Iris pigment epithelial cell (primary cell): ENCODE results near the gene GRK5.
"Not testable (repeated sequence)": the region's sequence is repeated elsewhere in the genome, so short reads cannot be mapped to it uniquely, and the experiment has no call there.

ENCODE experiments used
- DNase-seq: peaks from one replicate; pipeline ENCODE4 v3.0.0-alpha.2; 2011; ENCODE audit warnings: low read depth

The GRK5 gene

GRCh38 chr10:119207366-119207666 lies at the start of gene GRK5:
TSS of gene GRK5 (plus strand) at chr10:119207571. CDS start at chr10:119207918, 347 bp downstream.
- peak; percentile 98 for DNase-seq

- DNase-seq, result no peak
Observed at GRCh38 chr10:119159332-119159731, 48.0 kb upstream of the GRK5 start.

DNA sequence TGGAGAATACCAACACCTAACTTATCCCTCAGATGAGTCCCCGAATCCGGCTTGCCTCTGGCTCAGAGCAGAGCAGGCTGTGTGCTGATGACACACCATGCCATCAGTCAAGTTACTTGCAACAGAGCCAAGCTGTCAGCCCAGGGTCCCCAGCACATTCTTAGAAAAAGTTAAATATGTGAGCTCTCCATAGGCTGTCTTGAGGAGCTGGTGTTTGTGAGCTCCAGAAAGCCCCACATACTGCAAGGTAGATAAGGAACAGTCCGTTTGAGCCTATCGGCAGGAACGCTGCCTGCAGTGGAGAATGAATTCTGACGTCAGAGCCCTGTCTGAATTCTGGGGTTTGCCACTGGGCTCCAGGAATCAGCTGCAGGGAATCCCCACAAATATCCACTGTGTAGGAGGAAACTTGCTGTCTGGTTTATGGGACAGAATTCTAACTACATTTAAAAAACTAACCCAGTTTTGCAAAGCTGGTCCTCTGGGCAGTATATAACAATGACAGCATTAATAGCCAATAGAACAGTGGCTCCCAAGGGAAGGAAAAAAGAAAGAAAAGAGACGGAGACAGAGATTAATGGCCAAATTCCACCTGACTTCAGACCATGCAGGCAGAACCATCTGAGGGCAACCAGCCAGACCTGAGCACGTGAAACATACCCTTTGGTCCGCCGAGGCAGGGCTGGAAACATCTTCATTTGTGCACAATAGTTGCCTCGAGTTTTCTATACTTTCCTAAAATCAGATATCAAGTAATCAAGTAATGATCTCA lies 45.5 kb upstream of the GRK5 start:
- peak; percentile 41 for DNase-seq

GRCh38 chr10:119162452-119163092 lies 44.8 kb upstream of the GRK5 start:
- no peak for DNase-seq

DNA sequence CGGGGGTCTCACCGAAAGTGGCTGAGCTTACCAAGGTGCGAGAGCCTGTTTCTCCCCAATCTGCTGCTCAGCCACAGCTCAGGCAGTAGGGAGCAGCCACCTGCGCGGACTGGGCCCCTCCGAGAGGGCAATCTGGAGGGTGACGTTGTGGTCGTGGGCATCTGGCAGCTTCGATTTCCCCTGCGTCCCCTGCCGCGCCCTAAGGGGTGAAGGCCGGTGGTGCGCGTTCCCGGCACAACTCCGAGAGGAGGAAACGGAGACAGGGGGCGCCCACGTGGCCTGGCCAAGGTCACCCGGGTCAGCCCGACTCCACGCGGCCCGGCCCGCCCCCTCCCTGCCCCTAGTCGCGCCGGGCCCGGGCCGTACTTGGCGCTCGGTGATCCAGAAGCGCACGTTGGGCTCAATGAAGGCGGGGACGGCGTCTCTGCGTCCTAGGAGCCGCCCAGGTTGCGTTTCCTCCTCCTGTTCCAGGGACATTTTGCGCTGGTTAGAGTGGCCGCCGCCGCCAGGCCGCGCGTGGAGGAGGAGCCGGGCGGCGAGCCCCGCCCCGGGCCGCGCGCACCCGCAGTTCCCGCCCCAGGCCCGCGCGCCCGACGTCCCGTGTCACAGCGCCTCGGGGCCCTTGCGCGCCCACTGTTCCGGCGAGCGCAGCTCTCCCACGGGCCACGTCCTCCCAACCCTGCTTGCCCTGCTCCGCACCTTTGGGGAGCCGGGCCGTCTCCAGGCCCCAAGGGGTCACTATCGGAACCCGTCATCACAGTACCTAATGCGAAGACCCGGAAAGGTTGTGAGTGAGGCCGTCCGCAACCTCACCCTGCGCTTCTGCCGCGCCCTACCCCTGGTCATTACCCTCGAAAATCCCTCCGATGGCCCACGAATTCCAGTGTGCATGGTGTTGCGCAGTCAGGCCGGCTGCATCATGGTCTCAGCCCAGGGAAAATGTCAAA lies 41.9 kb upstream of the GRK5 start, which contains the start of gene SFXN4:
TSS of gene SFXN4 (minus strand) at position 544 of the 947 bp plus-strand sequence. CDS start at position 477, 67 bp downstream.
- DNase-seq, result peak; percentile 55

DNA sequence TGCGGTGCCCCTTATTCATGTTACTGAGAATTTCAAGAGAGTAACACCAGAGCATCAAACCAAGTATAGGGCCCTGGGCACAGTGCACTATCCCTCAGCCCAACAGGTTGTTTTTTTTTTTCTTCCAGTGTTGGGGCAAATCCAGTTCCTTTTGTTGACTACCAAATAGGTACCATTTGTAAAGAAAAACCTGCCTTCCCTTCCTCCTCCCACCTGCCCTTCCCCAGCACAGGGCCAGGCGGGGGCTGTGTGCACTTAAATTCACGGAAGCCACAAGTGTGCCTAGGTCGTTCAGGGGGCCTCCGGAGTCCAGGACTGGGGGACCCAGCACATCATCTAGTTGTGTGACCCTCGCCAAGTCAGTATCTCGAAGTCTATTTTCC lies 41.3 kb upstream of the GRK5 start:
- DNase-seq, result no peak

DNA sequence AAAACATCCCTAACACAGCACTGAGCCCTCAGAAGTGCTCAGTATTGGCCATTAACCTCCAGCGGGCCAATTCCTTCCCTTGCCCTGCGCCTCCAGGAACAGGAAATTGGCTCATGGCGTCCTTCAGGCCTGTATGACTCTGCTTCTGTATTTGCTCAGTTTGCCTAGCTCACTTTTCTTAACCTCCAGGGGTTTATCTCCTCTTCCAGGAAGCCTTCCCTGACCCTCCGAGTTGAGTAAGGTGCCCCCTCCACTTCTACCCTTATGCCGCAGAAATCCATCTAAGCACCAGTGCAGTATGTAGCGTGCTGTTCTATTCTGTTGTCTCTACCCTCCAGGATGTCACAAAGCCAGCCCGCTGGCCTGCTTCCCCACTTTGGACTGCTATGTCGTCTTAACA lies 40.8 kb upstream of the GRK5 start:
- DNase-seq, result no peak

DNA sequence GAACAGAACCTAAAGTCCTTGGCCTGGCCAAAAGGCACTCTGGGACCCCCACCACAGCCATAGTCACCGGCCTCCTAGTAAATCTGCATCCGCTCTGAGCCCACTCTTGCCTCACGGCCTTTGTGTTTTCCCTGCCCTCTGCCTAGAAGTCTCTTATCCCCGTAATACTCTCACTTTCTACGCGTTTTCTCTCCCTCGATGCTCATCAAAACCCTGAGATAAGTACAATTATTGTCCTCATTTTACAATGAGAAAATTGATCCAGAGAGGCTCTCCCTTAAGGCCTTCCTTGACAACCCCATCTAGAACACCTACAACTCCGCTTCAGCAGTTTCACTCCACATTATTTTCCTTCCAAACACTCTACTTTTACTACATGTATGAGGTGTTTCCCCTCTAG lies 40.3 kb upstream of the GRK5 start:
- no peak for DNase-seq

GRCh38 chr10:119174109-119174508 lies 33.3 kb upstream of the GRK5 start:
- DNase-seq, result no peak

GRCh38 chr10:119176166-119176565 lies 31.2 kb upstream of the GRK5 start:
- peak; percentile 69 for DNase-seq

DNA sequence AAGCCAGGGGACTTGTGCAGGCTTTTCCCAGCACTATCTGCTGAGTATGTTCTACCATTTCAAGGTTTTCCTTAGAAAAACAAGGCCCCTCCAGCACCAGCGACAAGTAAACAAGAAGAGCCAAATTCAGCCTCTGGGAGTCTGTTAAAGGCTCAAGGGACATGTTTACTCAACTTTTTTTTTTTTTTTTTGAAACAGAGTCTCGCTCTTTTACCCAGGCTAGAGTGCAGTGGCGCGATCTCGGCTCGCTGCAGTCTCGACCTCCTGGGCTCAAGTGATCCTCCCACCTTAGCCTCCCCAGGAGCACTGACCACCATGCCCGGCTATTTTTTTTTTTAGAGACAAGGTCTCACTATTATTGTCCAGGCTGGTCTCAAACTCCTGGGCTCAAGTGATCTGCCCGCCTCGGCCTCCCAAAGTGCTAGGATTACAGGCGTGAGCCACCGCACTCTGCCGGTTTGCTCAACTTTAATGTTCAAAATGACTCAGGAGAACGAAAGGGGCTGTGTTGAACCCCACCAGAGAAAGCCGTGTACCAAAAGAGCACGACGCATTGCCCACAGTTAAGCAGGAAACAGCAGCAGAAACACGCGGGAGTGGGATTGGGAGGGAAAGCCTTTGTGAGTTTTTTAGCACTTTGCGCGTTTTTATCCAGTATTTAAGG lies 29.5 kb upstream of the GRK5 start:
- peak; percentile 38 for DNase-seq

DNA sequence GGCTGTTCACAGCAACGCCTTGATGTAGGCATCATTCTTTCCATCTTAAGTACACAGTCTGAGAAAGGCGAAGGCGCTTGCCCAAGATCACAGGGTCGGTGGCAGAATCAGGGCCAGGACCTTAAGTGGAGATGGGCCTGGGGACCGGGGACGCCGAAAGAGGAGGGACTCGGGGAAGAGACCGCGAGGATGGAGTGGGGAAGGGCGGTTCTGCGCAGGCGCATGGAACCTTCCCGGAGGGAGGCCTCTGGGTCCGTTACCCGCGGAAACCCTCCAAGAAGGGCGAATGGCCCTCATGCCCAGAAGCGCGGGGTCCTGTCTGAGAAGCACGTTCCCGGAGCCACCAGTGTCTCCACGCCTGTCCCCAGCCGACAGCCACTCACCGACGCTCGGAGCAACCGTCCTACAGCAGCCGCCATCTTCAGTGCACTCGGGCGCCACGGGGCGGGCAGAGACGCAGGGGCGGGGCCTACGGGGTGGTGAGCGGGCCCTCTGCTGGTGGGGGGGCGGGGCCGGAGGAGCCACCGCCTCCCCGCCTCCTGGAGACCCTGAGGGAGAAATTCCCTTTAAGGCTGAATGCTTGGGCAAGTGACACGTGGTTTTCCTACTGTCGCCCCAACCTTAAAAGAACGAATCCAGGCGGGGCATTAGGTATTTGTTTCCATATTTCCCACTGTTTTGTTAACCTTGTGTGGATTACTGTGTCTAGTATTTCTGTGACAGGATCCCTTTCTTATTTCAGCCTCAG lies 28.8 kb upstream of the GRK5 start, which contains the start of gene PRDX3:
TSS of gene PRDX3 (minus strand) at position 441 of the 748 bp plus-strand sequence. CDS start at position 419, 22 bp downstream.
- DNase-seq, result peak; percentile 89

DNA sequence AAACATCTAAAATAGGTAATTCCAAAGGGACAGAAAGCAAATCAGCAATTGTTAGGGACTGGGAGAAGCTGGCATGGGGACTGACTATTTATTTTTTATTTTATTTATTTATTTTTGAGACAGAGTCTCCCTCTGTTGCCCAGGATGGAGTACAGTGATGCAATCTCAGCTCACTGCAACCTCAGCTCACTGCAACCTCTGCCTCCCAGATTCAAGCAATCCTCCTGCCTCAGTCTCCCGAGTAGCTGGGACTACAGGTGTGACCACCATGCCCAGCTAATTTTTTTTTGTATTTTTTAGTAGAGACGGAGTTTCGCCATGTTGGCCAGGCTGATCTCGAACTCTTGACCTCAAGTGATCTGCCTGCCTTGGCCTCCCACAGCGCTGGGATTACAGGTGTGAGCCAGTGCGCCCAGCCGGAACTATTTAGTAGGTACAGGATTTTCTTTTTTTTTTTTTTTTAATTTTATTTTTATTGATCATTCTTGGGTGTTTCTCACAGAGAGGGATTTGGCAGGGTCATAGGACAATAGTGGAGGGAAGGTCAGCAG lies 26.4 kb upstream of the GRK5 start:
- not testable (repeated sequence) for DNase-seq

DNA sequence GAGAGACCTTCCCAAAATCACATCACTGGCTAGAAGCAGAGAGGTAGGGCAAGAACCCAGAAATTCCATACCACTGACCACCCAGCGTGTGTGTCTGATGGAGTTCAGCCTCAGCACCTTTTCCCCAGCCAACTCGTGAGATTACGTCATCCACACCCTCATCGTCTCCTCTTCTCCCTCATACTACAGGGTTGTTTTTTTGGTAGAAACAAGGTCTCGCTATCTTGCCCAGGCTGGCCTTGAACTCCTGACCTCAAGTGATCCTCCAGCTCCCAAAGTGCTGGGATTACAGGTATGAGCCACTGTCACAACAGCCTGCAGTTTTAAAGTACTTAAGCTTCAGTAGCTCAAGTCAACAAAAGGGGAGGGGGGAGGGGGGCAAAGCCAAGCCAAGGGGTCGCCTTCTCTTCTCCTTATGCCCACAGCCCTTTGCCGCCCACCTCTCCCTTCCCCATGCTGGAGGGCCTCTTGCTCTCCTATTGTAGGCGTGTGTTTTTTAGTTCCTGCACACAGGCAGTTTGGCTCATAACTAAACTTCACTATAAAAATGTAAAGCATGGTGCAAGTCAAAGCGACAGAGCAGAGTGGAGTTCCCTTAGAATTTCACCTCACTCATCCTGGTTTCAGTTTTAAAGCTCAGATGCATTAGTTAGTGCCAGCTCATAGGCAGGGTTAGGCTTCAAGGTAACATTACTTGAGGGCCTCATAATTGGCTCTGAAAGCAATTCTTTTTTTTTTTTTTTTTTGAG lies 23.5 kb upstream of the GRK5 start:
- no peak for DNase-seq

- DNase-seq, result peak; percentile 98
Observed at GRCh38 chr10:119189811-119190282, 17.5 kb upstream of the GRK5 start.

DNA sequence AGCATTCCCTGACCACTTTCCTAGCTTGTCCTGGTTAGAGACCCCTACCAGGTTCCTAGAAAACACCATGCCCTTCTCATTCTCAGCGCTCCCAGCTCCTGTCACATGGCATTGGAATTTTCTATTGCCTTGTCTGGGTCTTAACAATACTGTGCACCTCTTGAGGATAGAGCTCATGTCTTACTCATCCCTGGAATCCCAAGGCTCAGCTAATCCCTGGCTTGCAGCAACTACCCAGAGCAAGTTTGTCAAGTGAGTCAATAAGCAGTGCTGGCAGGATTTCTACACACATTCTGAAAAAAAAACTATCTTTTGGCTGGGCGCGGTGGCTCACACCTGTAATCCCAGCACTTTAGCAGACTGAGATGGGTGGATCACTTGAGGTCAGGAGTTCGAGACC lies 17.0 kb upstream of the GRK5 start:
- peak; percentile 99 for DNase-seq

GRCh38 chr10:119190954-119191785 lies 16.2 kb upstream of the GRK5 start:
- DNase-seq, result no peak

- DNase-seq, result no peak
Observed at GRCh38 chr10:119191881-119192280, 15.5 kb upstream of the GRK5 start.

- DNase-seq, result peak; percentile 76
Observed at GRCh38 chr10:119197921-119198320, 9.4 kb upstream of the GRK5 start.
